BLaER1 (cell line): Measurements from ENCODE around the gene DBF4.
"Not testable (repeated sequence)": the region's sequence is repeated elsewhere in the genome, so short reads cannot be mapped to it uniquely, and the experiment has no call there.

Experiments
- H3K27ac ChIP-seq: shearing (Covaris generic); formaldehyde crosslinking; 2 replicates; pipeline ENCODE4 v1.8.1; 2022
- H3K27me3 ChIP-seq: shearing (Covaris generic); formaldehyde crosslinking; 2 replicates; pipeline ENCODE4 v1.8.1; 2022
- H3K36me3 ChIP-seq: shearing (Covaris generic); formaldehyde crosslinking; 2 replicates; pipeline ENCODE4 v1.8.1; 2022
- H3K4me1 ChIP-seq: shearing (Covaris generic); formaldehyde crosslinking; 2 replicates; pipeline ENCODE4 v1.8.1; 2022
- H3K4me2 ChIP-seq: shearing (Covaris generic); formaldehyde crosslinking; 2 replicates; pipeline ENCODE4 v1.8.1; 2022
- H3K4me3 ChIP-seq: shearing (Covaris generic); formaldehyde crosslinking; 2 replicates; pipeline ENCODE4 v1.8.1; 2022
- H3K9ac ChIP-seq: shearing (Covaris generic); formaldehyde crosslinking; 2 replicates; pipeline ENCODE4 v1.8.1; 2022
- H3K9me3 ChIP-seq: shearing (Covaris generic); formaldehyde crosslinking; 2 replicates; pipeline ENCODE4 v1.8.1; 2022
- H4K20me1 ChIP-seq: shearing (Covaris generic); formaldehyde crosslinking; 2 replicates; pipeline ENCODE4 v1.8.1; 2022
- Cebpa-rat ChIP-seq: shearing (Covaris generic); IDR thresholded peaks from 2 replicates; pipeline ENCODE4 v1.8.1; 2022

Gene DBF4

DNA sequence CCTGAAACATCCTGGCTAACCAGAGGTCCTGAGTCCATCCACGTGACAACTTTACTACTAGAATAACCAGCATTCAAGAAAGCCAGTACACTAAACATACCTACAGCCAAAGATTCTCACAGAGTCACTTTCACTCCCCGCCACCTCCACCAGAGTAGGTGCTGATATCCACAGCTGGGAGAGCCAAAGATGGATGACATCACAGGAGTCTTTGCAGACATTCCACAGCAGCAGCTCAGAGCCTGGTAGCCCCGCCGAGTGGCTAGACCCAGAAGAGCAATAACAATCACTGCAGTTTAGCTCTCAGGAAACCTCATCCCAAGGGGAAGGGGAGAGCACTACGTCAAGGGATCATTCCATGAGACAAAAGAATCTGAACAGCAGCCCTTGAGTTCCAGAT is 44.3 kb downstream of the DBF4 start:
- Histone ChIP-seq H3K9ac (no peak overlapping the region), H3K9me3 (no peaks in the 10 kb centered on the region), H3K4me3 (no peak overlapping the region), H3K27ac (no peak overlapping the region), H3K27me3 (no peaks in the 10 kb centered on the region), H3K4me2 (no peak overlapping the region), H3K4me1 (no peaks in the 10 kb centered on the region), H4K20me1 (no peaks in the 10 kb centered on the region), H3K36me3 (no peaks in the 10 kb centered on the region)
- TF ChIP-seq Cebpa-rat: no peak

DNA sequence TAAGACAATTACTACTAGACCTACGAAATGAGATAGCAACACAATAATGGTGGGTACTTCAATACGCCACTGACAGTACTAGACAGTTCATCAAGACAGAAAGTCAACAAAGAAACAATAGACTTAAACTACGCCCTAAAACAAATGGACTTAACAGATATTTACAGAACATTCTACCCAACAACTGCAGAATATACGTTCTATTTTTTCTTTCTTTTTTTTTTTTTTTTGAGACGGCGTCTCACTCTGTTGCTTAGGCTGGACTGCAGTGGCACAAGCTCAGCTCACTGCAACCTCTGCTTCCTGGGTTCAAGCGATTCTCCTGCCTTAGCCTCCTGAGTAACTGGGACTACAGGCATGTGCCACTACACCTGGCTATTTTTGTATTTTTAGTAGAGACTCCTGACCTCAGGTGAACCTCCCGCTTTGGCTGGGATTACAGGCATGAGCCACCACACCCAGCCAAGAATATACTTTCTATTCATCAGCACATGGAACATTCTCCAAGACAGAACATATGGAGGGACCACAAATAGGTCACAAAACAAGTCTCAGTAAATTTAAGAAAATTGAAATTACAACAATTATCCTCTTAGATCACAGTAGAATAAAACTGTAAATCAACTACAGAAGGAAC is 46.6 kb downstream of the DBF4 start:
- not testable (repeated sequence) for H3K9me3 ChIP-seq, H3K4me1 ChIP-seq, H3K27me3 ChIP-seq, H3K4me3 ChIP-seq, H3K4me2 ChIP-seq, H3K36me3 ChIP-seq, H3K9ac ChIP-seq, H3K27ac ChIP-seq, H4K20me1 ChIP-seq

DNA sequence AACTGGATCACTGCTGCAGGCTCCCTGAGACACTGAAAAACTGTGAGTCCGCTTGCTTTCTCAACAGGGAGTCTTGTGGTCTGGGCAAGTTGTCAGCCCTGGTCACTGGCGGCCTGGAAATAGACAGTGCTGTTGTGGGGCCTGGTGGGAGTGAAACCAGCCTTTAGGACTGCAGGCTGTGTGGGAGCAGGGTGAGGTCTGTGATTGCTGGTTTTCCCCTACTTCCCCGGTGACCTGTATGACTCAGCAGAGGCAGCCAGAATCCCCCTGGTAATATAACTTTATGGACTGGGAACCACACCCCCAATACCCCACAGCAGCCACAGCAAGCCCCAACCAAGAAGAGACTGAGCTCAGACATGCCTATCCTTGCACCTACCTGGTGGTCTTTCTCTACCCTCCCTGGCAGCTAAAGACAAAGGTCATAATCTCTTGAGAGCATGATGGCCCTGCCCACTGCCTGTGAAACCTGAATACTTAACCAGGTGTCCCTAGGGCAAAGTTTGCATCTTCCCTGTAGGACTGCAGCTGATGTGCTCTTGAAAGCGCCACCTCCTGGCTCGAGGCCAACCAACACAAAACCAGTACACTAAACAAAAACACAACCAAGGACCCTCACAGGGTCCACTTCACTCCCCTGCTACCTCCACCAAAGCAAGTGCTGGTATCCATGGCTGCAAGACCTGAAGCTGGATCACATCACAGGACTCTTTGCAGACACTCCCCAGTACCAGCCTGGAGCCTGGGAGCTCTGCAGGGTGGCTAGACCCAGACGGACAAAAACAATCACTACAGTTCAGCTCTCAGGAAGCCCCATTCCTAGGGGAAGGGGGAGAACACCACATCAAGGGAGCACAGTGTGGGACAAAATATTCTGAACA is 50.5 kb downstream of the DBF4 start:
- H3K9ac ChIP-seq: no peak overlapping the region
- no peaks in the 10 kb centered on the region for H3K4me1 ChIP-seq
- H3K4me2 ChIP-seq: no peak overlapping the region
- H3K27me3 ChIP-seq: no peaks in the 10 kb centered on the region
- H3K4me3 ChIP-seq: no peak overlapping the region
- H3K27ac ChIP-seq: no peak overlapping the region
- no peaks in the 10 kb centered on the region for H3K36me3 ChIP-seq
- TF ChIP-seq Cebpa-rat: no peak
- H4K20me1 ChIP-seq: no peaks in the 10 kb centered on the region
- no peaks in the 10 kb centered on the region for H3K9me3 ChIP-seq

DNA sequence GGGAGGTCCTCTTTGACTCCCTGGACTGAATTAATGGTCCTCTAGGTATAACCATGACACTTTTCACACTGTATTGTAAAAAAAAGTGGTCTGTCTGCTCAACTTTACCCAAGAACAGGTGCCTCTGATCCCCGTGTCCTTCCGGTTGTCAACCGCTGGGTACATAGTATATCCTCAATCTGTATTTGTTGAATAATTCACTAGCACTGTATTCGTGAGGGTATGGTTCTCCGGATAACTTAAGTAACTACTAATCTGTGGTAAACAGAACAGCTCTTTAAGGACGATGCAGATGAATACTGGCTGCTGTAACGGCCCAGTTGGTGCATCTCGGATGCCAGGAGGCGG is 57.3 kb downstream of the DBF4 start:
- Histone ChIP-seq H3K27ac (no peak overlapping the region), H3K9me3 (no peaks in the 10 kb centered on the region), H3K9ac (no peak overlapping the region)

DNA sequence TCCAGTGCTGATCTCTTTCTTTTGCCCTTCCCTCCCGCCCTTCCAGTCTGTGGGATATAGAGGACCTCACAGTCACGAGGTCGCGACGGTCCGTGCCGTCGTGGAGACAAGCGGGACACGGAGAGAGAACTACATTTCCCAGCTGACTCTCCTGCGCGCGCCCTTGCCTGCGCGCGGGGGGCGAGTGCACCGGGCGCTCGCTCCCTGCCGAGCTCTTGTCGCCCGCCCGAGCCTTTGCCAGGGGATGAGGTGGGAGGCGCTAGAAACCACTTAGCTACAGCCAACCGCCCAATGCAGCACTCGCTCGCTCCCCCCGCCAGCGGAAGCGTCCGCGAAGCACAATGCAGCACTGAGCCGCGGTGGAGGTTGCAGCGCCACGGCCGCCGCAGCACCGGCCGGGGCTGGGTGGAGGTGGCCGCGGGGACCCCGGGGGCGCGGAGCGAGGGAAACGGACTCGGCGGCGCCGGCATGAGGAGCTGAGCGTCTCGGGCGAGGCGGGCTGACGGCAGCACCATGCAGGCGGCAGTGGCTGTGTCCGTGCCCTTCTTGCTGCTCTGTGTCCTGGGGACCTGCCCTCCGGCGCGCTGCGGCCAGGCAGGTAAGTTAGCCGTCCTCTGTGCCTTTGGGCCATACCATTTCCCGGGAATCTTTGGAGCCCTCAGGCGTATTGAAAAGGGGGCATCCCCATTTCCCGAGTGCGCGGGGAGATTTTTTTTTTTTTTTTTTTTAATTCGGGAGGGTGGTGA is 57.8 kb downstream of the DBF4 start, which contains the start of gene ADAM22:
Gene ADAM22, plus strand, starts transcription at position 299 of the 746 bp plus-strand sequence. Its CDS starts 215 bp downstream, at position 514.
- H3K4me3 ChIP-seq: peak within 1 kb of the TSS; percentile 88
- H3K4me1 ChIP-seq: peaks cover 8% of the 10 kb centered on the region
- no peak for TF ChIP-seq Cebpa-rat
- peaks cover 6% of the 10 kb centered on the region for H3K36me3 ChIP-seq
- H3K27me3 ChIP-seq: peaks cover 6% of the 10 kb centered on the region
- peak within 1 kb of the TSS; percentile 82 for H3K9ac ChIP-seq
- H4K20me1 ChIP-seq: no peaks in the 10 kb centered on the region
- peak within 1 kb of the TSS; percentile 93 for H3K4me2 ChIP-seq
- H3K9me3 ChIP-seq: no peaks in the 10 kb centered on the region
- peak within 1 kb of the TSS; percentile 69 for H3K27ac ChIP-seq

More for the DNA sequence above, 57.3 kb downstream of the DBF4 start:
- Histone ChIP-seq H3K4me1 (peaks cover 8% of the 10 kb centered on the region), H3K36me3 (peaks cover 1% of the 10 kb centered on the region; the same call in 1 of the 2 replicates), H3K27me3 (peaks cover 6% of the 10 kb centered on the region), H4K20me1 (no peaks in the 10 kb centered on the region), H3K4me3 (peak overlapping the region; percentile 88), H3K4me2 (peak overlapping the region; percentile 93)
- TF ChIP-seq Cebpa-rat: no peak

DNA sequence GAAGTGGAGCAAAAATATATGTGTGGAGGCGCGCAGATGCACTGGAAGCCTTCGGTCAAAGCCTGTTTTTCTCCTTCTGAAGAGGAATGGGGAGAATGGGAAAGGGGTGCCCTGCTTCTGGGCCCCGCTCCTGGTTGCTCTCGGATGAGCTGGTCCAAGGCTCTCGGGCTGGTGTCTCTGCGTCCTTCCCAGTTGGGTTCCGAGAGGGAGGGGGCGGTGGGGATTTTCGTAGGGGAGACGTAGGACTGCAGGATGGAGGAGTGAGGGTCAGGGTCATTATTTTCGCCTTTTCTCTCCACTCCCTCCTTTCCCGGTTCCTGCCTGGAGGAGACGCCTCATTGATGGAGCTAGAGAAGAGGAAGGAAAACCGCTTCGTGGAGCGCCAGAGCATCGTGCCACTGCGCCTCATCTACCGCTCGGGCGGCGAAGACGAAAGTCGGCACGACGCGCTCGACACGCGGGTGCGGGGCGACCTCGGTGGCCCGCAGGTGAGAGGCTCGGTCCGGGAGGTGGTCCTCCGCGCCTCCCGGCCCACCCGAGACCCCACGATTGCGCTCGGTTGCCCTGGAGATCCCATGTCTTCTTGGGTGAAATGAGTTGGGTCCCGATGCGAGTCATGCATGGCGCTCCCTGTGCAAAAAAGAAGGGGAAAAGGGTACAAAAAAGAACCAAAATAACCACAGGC is 58.5 kb downstream of the DBF4 start:
- H4K20me1 ChIP-seq: no peaks in the 10 kb centered on the region
- H3K4me1 ChIP-seq: peaks cover 8% of the 10 kb centered on the region
- H3K4me2 ChIP-seq: peak overlapping the region; percentile 93
- no peaks in the 10 kb centered on the region for H3K9me3 ChIP-seq
- peaks cover 6% of the 10 kb centered on the region for H3K27me3 ChIP-seq
- TF ChIP-seq Cebpa-rat: no peak
- peaks cover 9% of the 10 kb centered on the region for H3K36me3 ChIP-seq
- H3K4me3 ChIP-seq: peak overlapping the region; percentile 88
- peak overlapping the region; percentile 69 for H3K27ac ChIP-seq
- peak overlapping the region; percentile 82 for H3K9ac ChIP-seq

DNA sequence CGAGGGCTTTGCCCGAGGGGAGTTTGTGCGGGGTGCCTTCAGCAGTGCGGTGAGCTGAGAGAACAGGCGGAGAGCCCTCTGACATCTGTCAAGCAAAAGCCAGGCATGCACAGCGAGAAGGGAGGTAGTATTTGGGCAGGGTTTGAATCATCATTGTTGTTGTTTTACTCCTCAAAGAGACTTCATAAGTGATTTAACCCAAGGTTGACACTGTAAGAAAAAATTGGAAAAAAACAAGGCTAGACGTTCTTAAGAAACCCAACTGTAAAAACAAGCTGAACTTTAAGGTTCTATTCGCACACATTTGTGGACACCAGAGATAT is 59.1 kb downstream of the DBF4 start:
- H4K20me1 ChIP-seq: no peaks in the 10 kb centered on the region
- peak overlapping the region; percentile 82 for H3K9ac ChIP-seq

DNA sequence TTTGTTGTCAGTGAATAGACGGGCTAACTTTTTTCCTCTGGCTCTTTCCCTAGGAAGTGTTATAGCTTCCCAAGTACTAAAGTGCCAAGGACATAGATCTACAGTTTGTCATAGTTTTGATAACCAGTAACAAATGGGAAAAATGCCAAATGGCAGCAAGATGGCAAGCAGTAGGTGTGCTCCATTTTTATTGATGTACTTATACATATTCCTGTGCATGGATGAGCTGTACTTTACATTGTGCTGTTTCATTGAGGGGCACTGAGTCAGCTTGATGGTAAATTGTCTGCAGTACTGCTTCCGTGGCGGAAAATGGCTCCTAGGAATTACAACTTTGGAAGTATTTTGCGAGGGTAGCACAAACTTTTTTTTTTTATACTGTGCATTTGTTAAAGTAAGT is 64.8 kb downstream of the DBF4 start:
- no peak for TF ChIP-seq Cebpa-rat
- Histone ChIP-seq H3K4me3 (no peak overlapping the region), H4K20me1 (no peaks in the 10 kb centered on the region), H3K27ac (no peak overlapping the region), H3K9me3 (no peaks in the 10 kb centered on the region), H3K4me2 (no peak overlapping the region), H3K27me3 (no peaks in the 10 kb centered on the region), H3K4me1 (peaks cover 12% of the 10 kb centered on the region), H3K9ac (no peak overlapping the region), H3K36me3 (peaks cover 9% of the 10 kb centered on the region)

More for the DNA sequence above, 59.1 kb downstream of the DBF4 start:
- Histone ChIP-seq H3K9me3 (no peaks in the 10 kb centered on the region), H3K36me3 (peaks cover 9% of the 10 kb centered on the region), H3K4me3 (peak overlapping the region; percentile 88), H3K27ac (no peak overlapping the region), H3K4me1 (peaks cover 8% of the 10 kb centered on the region), H3K4me2 (peak overlapping the region; percentile 93), H3K27me3 (peaks cover 6% of the 10 kb centered on the region)
- TF ChIP-seq Cebpa-rat: no peak

DNA sequence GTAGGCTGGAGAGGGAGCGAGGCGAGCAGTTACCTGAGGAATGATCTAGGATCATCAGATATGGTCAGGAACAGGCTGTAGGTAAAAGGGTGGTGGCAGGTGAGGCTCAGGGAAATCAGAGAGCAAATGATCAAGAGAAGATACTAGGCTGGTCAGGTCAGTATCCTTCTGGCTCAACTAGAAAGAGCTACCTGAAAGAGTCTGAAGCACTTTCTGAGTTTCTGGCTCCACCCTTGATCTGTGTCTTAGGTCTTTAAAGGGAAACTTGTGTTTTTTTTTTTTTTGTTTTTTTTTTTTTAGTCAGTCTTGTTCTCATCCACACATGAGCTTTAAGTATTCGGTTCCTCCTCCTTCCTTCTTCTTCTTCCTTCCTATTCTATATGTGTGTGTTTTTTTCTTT is 68.3 kb downstream of the DBF4 start:
- TF ChIP-seq Cebpa-rat: no peak

DNA sequence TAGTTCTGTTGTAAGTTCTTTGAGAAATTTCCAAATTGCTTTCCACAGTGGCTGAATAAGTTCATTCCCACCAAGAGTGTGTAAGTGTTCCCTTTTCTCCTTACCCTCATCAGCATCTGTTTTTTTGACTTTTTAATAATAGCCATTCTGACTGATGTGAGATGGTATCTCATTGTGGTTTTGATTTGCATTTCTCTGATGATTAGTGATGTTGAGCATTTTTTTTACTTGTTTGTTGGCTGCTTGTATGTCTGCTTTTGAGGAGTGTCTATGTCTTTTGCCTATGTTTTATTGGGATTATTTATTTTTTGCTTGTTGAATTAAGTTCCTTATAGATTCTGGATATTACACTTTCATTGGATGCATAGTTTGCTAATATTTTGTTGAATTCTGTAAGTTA is 69.6 kb downstream of the DBF4 start:
- not testable (repeated sequence) for H3K4me3 ChIP-seq, H3K9me3 ChIP-seq, H3K27me3 ChIP-seq, H3K27ac ChIP-seq, H3K9ac ChIP-seq, H4K20me1 ChIP-seq, H3K36me3 ChIP-seq, H3K4me2 ChIP-seq
- peaks cover 12% of the 10 kb centered on the region for H3K4me1 ChIP-seq

More for the DNA sequence above, 68.3 kb downstream of the DBF4 start:
- Histone ChIP-seq H3K9me3 (no peaks in the 10 kb centered on the region), H3K27me3 (no peaks in the 10 kb centered on the region), H3K4me3 (no peak overlapping the region), H3K4me1 (peaks cover 12% of the 10 kb centered on the region), H3K27ac (no peak overlapping the region), H3K36me3 (no peaks in the 10 kb centered on the region; the same call in 1 of the 2 replicates), H4K20me1 (no peaks in the 10 kb centered on the region), H3K9ac (no peak overlapping the region), H3K4me2 (peak overlapping the region; percentile 45)
